Stimulated activated CD4-positive, alpha-beta T cell treated with anti-CD3 and anti-CD28 coated beads, Interleukin-4, amount 100 ng/mL, for 4 hours (primary cell): Measurements from ENCODE around the gene KRT32.

Experiments
- DNase-seq, 2 experiments: peaks; one replicate each; pipeline ENCODE4 v3.0.0-alpha.2; 2020

Gene KRT32

GRCh38 chr17:41492351-41492750 lies 25.2 kb upstream of the KRT32 start:
- DNase-seq: no peak

- no peak for DNase-seq
Observed at GRCh38 chr17:41491476-41491875, 24.3 kb upstream of the KRT32 start.

GRCh38 chr17:41490000-41490990 lies 23.1 kb upstream of the KRT32 start:
- DNase-seq: no peak

GRCh38 chr17:41489531-41489930 lies 22.3 kb upstream of the KRT32 start, which contains the start of gene KRT36:
TSS of gene KRT36 (minus strand) at chr17:41489910. CDS start at chr17:41489864, 46 bp downstream.
- DNase-seq: no peak

- DNase-seq: peak in 1 of 2 experiments; percentile 33
Observed at GRCh38 chr17:41486809-41487530, 19.8 kb upstream of the KRT32 start.

GRCh38 chr17:41486316-41486715 lies 19.1 kb upstream of the KRT32 start:
- DNase-seq: no peak

GRCh38 chr17:41484920-41485904 lies 18.0 kb upstream of the KRT32 start:
- no peak for DNase-seq

GRCh38 chr17:41483991-41484826 lies 17.0 kb upstream of the KRT32 start:
- DNase-seq: no peak

- no peak for DNase-seq
Observed at GRCh38 chr17:41483531-41483930, 16.3 kb upstream of the KRT32 start.

GRCh38 chr17:41481036-41481435 lies 13.8 kb upstream of the KRT32 start, which contains the start of gene KRT35:
TSS of gene KRT35 (minus strand) at chr17:41481151. CDS start at chr17:41481097, 54 bp downstream.
- no peak for DNase-seq

- DNase-seq: no peak
Observed at GRCh38 chr17:41480581-41480980, 13.4 kb upstream of the KRT32 start.

GRCh38 chr17:41480136-41480535 lies 12.9 kb upstream of the KRT32 start:
- no peak for DNase-seq

GRCh38 chr17:41478237-41478636 lies 11.1 kb upstream of the KRT32 start:
- DNase-seq: no peak

GRCh38 chr17:41476866-41477815 lies 10.0 kb upstream of the KRT32 start:
- DNase-seq: no peak

- DNase-seq: no peak
Observed at GRCh38 chr17:41475421-41475820, 8.2 kb upstream of the KRT32 start.

GRCh38 chr17:41474863-41475262 lies 7.7 kb upstream of the KRT32 start:
- no peak for DNase-seq

GRCh38 chr17:41468346-41468745 lies 1.2 kb upstream of the KRT32 start:
- no peak for DNase-seq

- DNase-seq: no peak
Observed at GRCh38 chr17:41467561-41467960, 375 bp upstream of the KRT32 start.

GRCh38 chr17:41464682-41465081 lies 2.5 kb downstream of the KRT32 start:
- no peak for DNase-seq

- DNase-seq: no peak
Observed at GRCh38 chr17:41464173-41464572, 3.0 kb downstream of the KRT32 start.
